ENCODE data around the gene FNDC7.

The FNDC7 gene

GRCh38 chr1:108692724-108693655, 19.7 kb upstream of the FNDC7 start (continued):
- TF ChIP-seq KLF17 (tag by site-specific recombination; IDR thresholded peaks at IDR 0.05) = 0 out of 2 replicates have a peak, but pooled peaks have one; percentile 12
- TF ChIP-seq GFI1B (tag by site-specific recombination; IDR thresholded peaks at IDR 0.05) = 0 out of 2 replicates have a peak, but pooled peaks have one; percentile 4
- TF ChIP-seq ZBTB17 (tag by site-specific recombination; IDR thresholded peaks at IDR 0.05) = peak; percentile 60

- Histone ChIP-seq H3K36me3 (ENCODE audit: control insufficient read depth in 2 of 2, insufficient read depth in 1 of 2, low read length in 2 of 2) (peaks cover 47 to 66% of the 10 kb centered on the region in 2 experiments), H3K4me3 (ENCODE audit: low read depth, low read length) (no peak overlapping the region), H3K27ac (ENCODE audit: extremely low read depth, low read depth, low read length) (no peak overlapping the region), H3K9me3 (ENCODE audit: control insufficient read depth, insufficient read depth, low read depth, low read length) (no peaks in the 10 kb centered on the region), H3K4me1 (ENCODE audit: control insufficient read depth, insufficient read depth, low read length) (0 out of 2 replicates have a peak, but pooled peaks cover 3% of the 10 kb centered on the region)
- POLR2A ChIA-PET = no interaction called here
- no peak for TF ChIP-seq ZNF777 (tag by site-specific recombination; IDR thresholded peaks at IDR 0.05; ENCODE audit: borderline replicate concordance)
- TF ChIP-seq ZNF248 (tag by site-specific recombination; IDR thresholded peaks at IDR 0.05) = no peak
- TF ChIP-seq PRDM4 (tag by site-specific recombination; IDR thresholded peaks at IDR 0.05) = no peak
- TF ChIP-seq ZNF24 (tag by site-specific recombination; IDR thresholded peaks at IDR 0.05) = no peak
- TF ChIP-seq ZNF707 (tag by site-specific recombination; IDR thresholded peaks at IDR 0.05) = no peak
- TF ChIP-seq FEZF1 (tag by site-specific recombination; IDR thresholded peaks at IDR 0.05) = no peak
- TF ChIP-seq ZNF37A (tag by site-specific recombination; IDR thresholded peaks at IDR 0.05) = no peak
- no peak for TF ChIP-seq ZNF366 (tag by site-specific recombination; conservative IDR thresholded peaks at IDR 0.05)
- TF ChIP-seq ZNF311 (tag by site-specific recombination; IDR thresholded peaks at IDR 0.05; ENCODE audit: borderline replicate concordance) = no peak
- TF ChIP-seq ZBTB26 (tag by site-specific recombination; optimal IDR thresholded peaks at IDR 0.05) = no peak
- TF ChIP-seq ZNF394 (tag by site-specific recombination; IDR thresholded peaks at IDR 0.05; ENCODE audit: borderline replicate concordance) = no peak
- no peak for TF ChIP-seq ZNF639 (tag by site-specific recombination; IDR thresholded peaks at IDR 0.05)
- no peak for TF ChIP-seq ZNF580 (tag by site-specific recombination; IDR thresholded peaks at IDR 0.05)
- no peak for TF ChIP-seq ZNF23 (tag by site-specific recombination; IDR thresholded peaks at IDR 0.05; ENCODE audit: borderline replicate concordance)
- no peak for TF ChIP-seq SALL2 (tag by site-specific recombination; IDR thresholded peaks at IDR 0.05; ENCODE audit: borderline replicate concordance)
- no peak for TF ChIP-seq SCRT1 (tag by site-specific recombination; IDR thresholded peaks at IDR 0.05; ENCODE audit: borderline replicate concordance)
- no peak for TF ChIP-seq GLI4 (tag by site-specific recombination; IDR thresholded peaks at IDR 0.05)
- no peak for TF ChIP-seq ZFP37 (tag by site-specific recombination; IDR thresholded peaks at IDR 0.05)
- CTCF ChIA-PET = interaction anchor here (0.7 to 0.9 kb wide), 3 partner anchors 14 to 229 kb away, joined by 3 to 4 read pairs (median 3); no protein-coding TSS in a partner anchor
Observed at GRCh38 chr1:108695535-108695934, 17.2 kb upstream of the FNDC7 start.

Measured in HEK293 (cell line).